Measurements from ENCODE around the gene ST3GAL4. TPM values are rescaled to one million over a fixed set of nuclear protein-coding genes. Genes with fewer than 3 reads are reported as not detected.

ST3GAL4 gene
- total RNA-seq, 2 donors from 2014 or later: 123 to 304 TPM

- no peak for DNase-seq
- Histone ChIP-seq H3K27ac (peak overlapping the region; percentile 39), H3K4me3 (no peak overlapping the region), H3K9ac (ENCODE audit: low read depth in 2 of 2, low read length in 2 of 2) (no peak overlapping the region), H3K27me3 (no peaks in the 10 kb centered on the region), H3K9me3 (no peaks in the 10 kb centered on the region), H3K4me1 (peaks cover 31% of the 10 kb centered on the region), H3K36me3 (no peaks in the 10 kb centered on the region)
- intact Hi-C loops (cut with DNase I): no loop called here
- no peak for TF ChIP-seq CTCF (IDR thresholded peaks at IDR 0.05)
Observed at GRCh38 chr11:126424471-126425039, 69.1 kb downstream of the ST3GAL4 start.

- Histone ChIP-seq H3K4me3 (no peak overlapping the region), H3K27me3 (no peaks in the 10 kb centered on the region), H3K9me3 (no peaks in the 10 kb centered on the region), H3K4me1 (peaks cover 30% of the 10 kb centered on the region), H3K27ac (peak overlapping the region; percentile 39), H3K9ac (ENCODE audit: low read depth in 2 of 2, low read length in 2 of 2) (no peak overlapping the region), H3K36me3 (no peaks in the 10 kb centered on the region)
- no peak for TF ChIP-seq CTCF (IDR thresholded peaks at IDR 0.05)
- DNase-seq: peak; percentile 67
- intact Hi-C loops (cut with DNase I): no loop called here
Observed at GRCh38 chr11:126426106-126426505, 70.6 kb downstream of the ST3GAL4 start.

GRCh38 chr11:126426820-126427749 lies 71.6 kb downstream of the ST3GAL4 start:
- H3K36me3 ChIP-seq: no peaks in the 10 kb centered on the region
- DNase-seq: no peak
- H3K9me3 ChIP-seq: no peaks in the 10 kb centered on the region
- no peaks in the 10 kb centered on the region for H3K27me3 ChIP-seq
- H3K9ac ChIP-seq (ENCODE audit: low read depth in 2 of 2, low read length in 2 of 2): no peak overlapping the region
- intact Hi-C loops (cut with DNase I): no loop called here
- no peak for TF ChIP-seq CTCF (IDR thresholded peaks at IDR 0.05)
- no peak overlapping the region for H3K4me3 ChIP-seq
- peak overlapping the region; percentile 39 for H3K27ac ChIP-seq
- peaks cover 31% of the 10 kb centered on the region for H3K4me1 ChIP-seq

- H3K27me3 ChIP-seq: no peaks in the 10 kb centered on the region
- H3K36me3 ChIP-seq: no peaks in the 10 kb centered on the region
- H3K4me1 ChIP-seq: peaks cover 14% of the 10 kb centered on the region
- DNase-seq: peak; percentile 82
- peak overlapping the region in 1 of 2 donors; percentile 38 for H3K9ac ChIP-seq (ENCODE audit: low read depth in 2 of 2, low read length in 2 of 2)
- H3K4me3 ChIP-seq: no peak overlapping the region
- TF ChIP-seq CTCF (IDR thresholded peaks at IDR 0.05): no peak
- no peaks in the 10 kb centered on the region for H3K9me3 ChIP-seq
- peak overlapping the region; percentile 91 for H3K27ac ChIP-seq
- intact Hi-C loops (cut with DNase I): loop anchor here (10.0 kb wide), 1 partner anchor 116 kb away; no protein-coding TSS in a partner anchor
Observed at GRCh38 chr11:126430581-126431335, 75.3 kb downstream of the ST3GAL4 start.

- no peak overlapping the region for H3K4me3 ChIP-seq
Observed at GRCh38 chr11:126431401-126432064, 76.0 kb downstream of the ST3GAL4 start.

More at GRCh38 chr11:126431401-126432064, 76.0 kb downstream of the ST3GAL4 start:
- Histone ChIP-seq H3K36me3 (no peaks in the 10 kb centered on the region), H3K27me3 (no peaks in the 10 kb centered on the region), H3K4me1 (peaks cover 14% of the 10 kb centered on the region), H3K9me3 (no peaks in the 10 kb centered on the region), H3K9ac (ENCODE audit: low read depth in 2 of 2, low read length in 2 of 2) (peak overlapping the region in 1 of 2 donors; percentile 38), H3K27ac (peak overlapping the region; percentile 91)
- intact Hi-C loops (cut with DNase I): loop anchor here (10.0 kb wide), 1 partner anchor 117 kb away; no protein-coding TSS in a partner anchor
- no peak for TF ChIP-seq CTCF (IDR thresholded peaks at IDR 0.05)
- DNase-seq: peak; percentile 84

Data from colonic mucosa (tissue), 4 donors.